ENCODE results near the gene NME5. TPM values are rescaled to one million over a fixed set of nuclear protein-coding genes. Genes with fewer than 3 reads are reported as not detected.

The NME5 gene
- total and polyA plus RNA-seq, 2 of the 4 experiments (the other 2 are of a cell fraction): 0.17 to 0.18 TPM

DNA sequence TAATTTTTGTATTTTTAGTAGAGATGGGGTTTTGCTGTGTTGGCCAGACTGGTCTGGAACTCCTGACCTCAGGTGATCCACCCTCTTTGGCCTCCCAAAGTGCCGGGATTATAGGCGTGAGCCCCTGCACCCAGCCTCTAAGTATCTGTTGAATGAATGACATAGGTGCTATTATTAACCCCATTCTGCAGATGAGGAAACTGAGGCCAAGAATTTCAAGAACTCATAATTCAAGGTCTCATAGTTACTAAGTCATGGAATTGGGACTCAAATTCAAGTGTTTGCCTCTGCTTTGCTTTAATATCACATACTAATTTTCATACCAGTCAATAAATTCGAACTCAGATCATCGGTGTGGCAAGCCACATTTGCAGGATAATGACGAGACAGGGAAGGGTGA, 41.6 kb upstream of the NME5 start:
- Histone ChIP-seq H3K9ac (ENCODE audit: low read depth, low read length) (no peak overlapping the region), H3K36me3 (ENCODE audit: control insufficient read depth, insufficient read depth, low read length) (peaks cover 23% of the 10 kb centered on the region), H3K4ac (ENCODE audit: low read depth, low read length) (no peak overlapping the region), H3K27ac (ENCODE audit: insufficient read depth, low read length) (no peak overlapping the region), H3K23ac (ENCODE audit: low read depth, low read length) (no peak overlapping the region), H3K4me1 (ENCODE audit: control insufficient read depth, insufficient read depth, low read length) (no peaks in the 10 kb centered on the region), H4K20me1 (ENCODE audit: insufficient read depth, low read length) (0 out of 2 replicates have a peak, but pooled peaks cover 4% of the 10 kb centered on the region), H3K56ac (ENCODE audit: extremely low read depth, insufficient read depth, low read length) (no peak overlapping the region), H2AK5ac (ENCODE audit: low read depth, low read length) (no peak overlapping the region), H3K9me3 (ENCODE audit: control insufficient read depth, insufficient read depth, low read length) (no peaks in the 10 kb centered on the region), H4K91ac (ENCODE audit: insufficient read depth, low read depth, low read length) (no peak overlapping the region), H4K5ac (ENCODE audit: low read depth, low read length) (no peak overlapping the region), H3K4me3 (ENCODE audit: insufficient read depth, low read depth, low read length) (no peak overlapping the region), H2AK9ac (replicated peaks; ENCODE audit: low read depth, low read length, poor library complexity) (no peak overlapping the region), H2BK20ac (ENCODE audit: low read depth, low read length) (no peak overlapping the region), H3K9me1 (ENCODE audit: insufficient read depth, low read length) (no peaks in the 10 kb centered on the region; the same call in 1 of the 2 replicates), H3K79me1 (ENCODE audit: low read depth in 1 of 2, low read length in 2 of 2) (peaks cover 23 to 36% of the 10 kb centered on the region in 2 experiments), H2AFZ (replicated peaks; ENCODE audit: low read length, poor library complexity) (no peak overlapping the region), H3K4me2 (ENCODE audit: low read depth, low read length) (no peak overlapping the region), H2BK15ac (ENCODE audit: low read depth, low read length) (no peak overlapping the region), H3K14ac (replicated peaks; ENCODE audit: low read depth, low read length) (no peak overlapping the region), H3K18ac (ENCODE audit: low read depth, low read length) (no peak overlapping the region), H2BK5ac (ENCODE audit: low read depth, low read length, poor library complexity, severe bottlenecking) (no peak overlapping the region), H3K27me3 (ENCODE audit: control insufficient read depth, insufficient read depth, low read length) (no peaks in the 10 kb centered on the region), H4K8ac (ENCODE audit: low read depth in 2 of 2, low read length in 2 of 2) (no peak overlapping the region), H2BK120ac (ENCODE audit: low read depth, low read length) (no peak overlapping the region)
- in situ Hi-C loops (cut with MboI; ENCODE audit: low sequenced_read_pairs) (loop anchor here (10.0 kb wide), 1 partner anchor 234 kb away; no protein-coding TSS in a partner anchor), dilution Hi-C loops (cut with HindIII; ENCODE audit: low sequenced_read_pairs, unreplicated experiment) (no loop called here), intact Hi-C loops (cut with micrococcal nuclease) (loop anchor here (1.0 kb wide), 1 partner anchor 102 kb away; no protein-coding TSS in a partner anchor)
- ATAC-seq (ENCODE audit: low read depth) (no peak), DNase-seq (no peak)
- no peak for TF ChIP-seq BHLHE40 (IDR thresholded peaks at IDR 0.05; ENCODE audit: low read depth, low read length)
- TF ChIP-seq SMC3 (IDR thresholded peaks at IDR 0.05; ENCODE audit: low read depth, low read length): no peak
- TF ChIP-seq MXI1 (IDR thresholded peaks at IDR 0.05; ENCODE audit: borderline replicate concordance, low read depth, low read length): no peak
- no peak for TF ChIP-seq RFX5 (IDR thresholded peaks at IDR 0.05; ENCODE audit: low read depth, low read length)
- no peak for TF ChIP-seq MAZ (IDR thresholded peaks at IDR 0.05; ENCODE audit: borderline replicate concordance, low read depth, low read length)
- no peak for TF ChIP-seq CEBPB (IDR thresholded peaks at IDR 0.05; ENCODE audit: low read depth, low read length)
- no peak for TF ChIP-seq RAD21 (IDR thresholded peaks at IDR 0.05; ENCODE audit: low read length)
- TF ChIP-seq RCOR1 (IDR thresholded peaks at IDR 0.05; ENCODE audit: insufficient replicate concordance, low read length): no peak
- TF ChIP-seq, protein P1, sequence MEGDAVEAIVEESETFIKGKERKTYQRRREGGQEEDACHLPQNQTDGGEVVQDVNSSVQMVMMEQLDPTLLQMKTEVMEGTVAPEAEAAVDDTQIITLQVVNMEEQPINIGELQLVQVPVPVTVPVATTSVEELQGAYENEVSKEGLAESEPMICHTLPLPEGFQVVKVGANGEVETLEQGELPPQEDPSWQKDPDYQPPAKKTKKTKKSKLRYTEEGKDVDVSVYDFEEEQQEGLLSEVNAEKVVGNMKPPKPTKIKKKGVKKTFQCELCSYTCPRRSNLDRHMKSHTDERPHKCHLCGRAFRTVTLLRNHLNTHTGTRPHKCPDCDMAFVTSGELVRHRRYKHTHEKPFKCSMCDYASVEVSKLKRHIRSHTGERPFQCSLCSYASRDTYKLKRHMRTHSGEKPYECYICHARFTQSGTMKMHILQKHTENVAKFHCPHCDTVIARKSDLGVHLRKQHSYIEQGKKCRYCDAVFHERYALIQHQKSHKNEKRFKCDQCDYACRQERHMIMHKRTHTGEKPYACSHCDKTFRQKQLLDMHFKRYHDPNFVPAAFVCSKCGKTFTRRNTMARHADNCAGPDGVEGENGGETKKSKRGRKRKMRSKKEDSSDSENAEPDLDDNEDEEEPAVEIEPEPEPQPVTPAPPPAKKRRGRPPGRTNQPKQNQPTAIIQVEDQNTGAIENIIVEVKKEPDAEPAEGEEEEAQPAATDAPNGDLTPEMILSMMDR (conservative IDR thresholded peaks at IDR 0.05; ENCODE audit: low read depth, low read length): no peak
- WGBS, 2 experiments (ENCODE audit: extremely low coverage in 2 of 2, insufficient read length in 1 of 2): 100% methylated on average over 3 of the region's 5 CpGs; no CpG with 5 or more reads in 1 of the 2 experiments
- POLR2A ChIA-PET (ENCODE audit: unreplicated experiment): no interaction called here
- CTCF ChIA-PET: no interaction called here
- no TSS peak for BruUV-seq (replicated peaks)
